A673 (cell line): ENCODE measurements around the gene HIP1.
"Not testable (repeated sequence)": the region's sequence is repeated elsewhere in the genome, so short reads cannot be mapped to it uniquely, and the experiment has no call there.

Experiments used
- EZH2 ChIP-seq: fragments of 200-600 bp; sonication (generic); IDR thresholded peaks from 2 replicates; pipeline ENCODE4 v1.6.1; 2017; ENCODE audit warnings: borderline replicate concordance, low read depth, mild to moderate bottlenecking, mixed read lengths, antibody characterized with exemption, low read length; ENCODE audit not compliant: poor library complexity, severe bottlenecking
- TF ChIP-seq, protein P1 (sequence below): fragments of 300-800, 200-600 bp; sonication (generic); conservative IDR thresholded peaks from 2 replicates; pipeline ENCODE4 v1.5.1; 2017; ENCODE audit warnings: low read depth, mild to moderate bottlenecking, antibody characterized with exemption, low read length, moderate library complexity, mixed read lengths

DNA sequence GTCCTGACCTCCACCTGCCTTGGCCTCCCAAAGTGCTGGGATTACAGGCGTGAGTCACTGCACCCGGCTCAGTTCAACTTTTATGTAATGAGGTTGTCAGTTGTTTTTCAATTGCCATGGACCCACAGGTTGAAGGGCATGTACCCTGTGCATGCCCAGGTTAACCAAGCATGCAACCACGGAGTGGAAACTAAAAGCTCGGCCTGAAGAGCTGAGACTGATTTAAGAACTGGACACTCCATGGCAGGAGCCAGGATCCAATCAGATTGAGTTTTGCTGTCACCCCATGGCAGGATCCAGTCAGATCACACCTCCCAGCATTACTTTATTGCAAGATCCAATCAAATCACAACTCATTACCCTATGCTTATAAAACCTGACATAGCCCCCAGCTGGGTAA is 229.7 kb downstream of the HIP1 start:
- TF ChIP-seq, protein P1, sequence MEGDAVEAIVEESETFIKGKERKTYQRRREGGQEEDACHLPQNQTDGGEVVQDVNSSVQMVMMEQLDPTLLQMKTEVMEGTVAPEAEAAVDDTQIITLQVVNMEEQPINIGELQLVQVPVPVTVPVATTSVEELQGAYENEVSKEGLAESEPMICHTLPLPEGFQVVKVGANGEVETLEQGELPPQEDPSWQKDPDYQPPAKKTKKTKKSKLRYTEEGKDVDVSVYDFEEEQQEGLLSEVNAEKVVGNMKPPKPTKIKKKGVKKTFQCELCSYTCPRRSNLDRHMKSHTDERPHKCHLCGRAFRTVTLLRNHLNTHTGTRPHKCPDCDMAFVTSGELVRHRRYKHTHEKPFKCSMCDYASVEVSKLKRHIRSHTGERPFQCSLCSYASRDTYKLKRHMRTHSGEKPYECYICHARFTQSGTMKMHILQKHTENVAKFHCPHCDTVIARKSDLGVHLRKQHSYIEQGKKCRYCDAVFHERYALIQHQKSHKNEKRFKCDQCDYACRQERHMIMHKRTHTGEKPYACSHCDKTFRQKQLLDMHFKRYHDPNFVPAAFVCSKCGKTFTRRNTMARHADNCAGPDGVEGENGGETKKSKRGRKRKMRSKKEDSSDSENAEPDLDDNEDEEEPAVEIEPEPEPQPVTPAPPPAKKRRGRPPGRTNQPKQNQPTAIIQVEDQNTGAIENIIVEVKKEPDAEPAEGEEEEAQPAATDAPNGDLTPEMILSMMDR: not testable (repeated sequence)
- not testable (repeated sequence) for TF ChIP-seq EZH2
